NCI-H524 (cell line): ENCODE measurements around the gene TJP3.
A peak's percentile ranks its signal among the peaks of the same experiment; 100 is the strongest.

ENCODE experiments used
- DNase-seq, 2 experiments: peaks; one replicate each; lab custom pipeline; 2025; lab: John Stamatoyannopoulos, UW

The TJP3 gene

DNA sequence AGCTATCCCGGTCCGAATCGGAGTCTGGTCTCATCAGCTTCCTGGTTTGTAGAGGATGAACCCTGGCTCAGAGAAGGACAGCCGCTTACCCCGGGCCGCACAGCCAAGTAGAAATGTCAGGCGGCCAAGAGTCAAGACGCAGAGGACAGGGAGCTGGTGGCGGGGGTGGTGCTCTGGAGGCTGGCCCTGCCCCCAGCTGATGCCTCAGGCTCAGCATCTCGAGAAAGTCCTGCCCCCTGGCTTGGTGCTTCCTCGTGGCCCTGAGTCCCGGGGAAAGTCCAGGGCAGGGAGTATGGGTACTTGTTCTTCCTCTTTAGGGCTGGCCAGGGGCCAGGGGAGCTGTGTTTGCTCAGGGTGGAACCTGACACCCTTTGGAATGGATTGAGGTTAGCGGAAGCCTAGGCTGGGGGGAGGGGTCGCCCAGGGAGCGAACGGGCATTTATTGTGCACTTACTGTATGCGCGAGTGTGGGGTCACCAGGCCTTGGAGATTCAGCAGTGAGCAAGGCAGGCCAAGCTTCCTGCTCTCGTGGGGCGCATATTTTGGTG lies 2.2 kb downstream of the TJP3 start:
- DNase-seq, result peak; percentile 61 to 66

DNA sequence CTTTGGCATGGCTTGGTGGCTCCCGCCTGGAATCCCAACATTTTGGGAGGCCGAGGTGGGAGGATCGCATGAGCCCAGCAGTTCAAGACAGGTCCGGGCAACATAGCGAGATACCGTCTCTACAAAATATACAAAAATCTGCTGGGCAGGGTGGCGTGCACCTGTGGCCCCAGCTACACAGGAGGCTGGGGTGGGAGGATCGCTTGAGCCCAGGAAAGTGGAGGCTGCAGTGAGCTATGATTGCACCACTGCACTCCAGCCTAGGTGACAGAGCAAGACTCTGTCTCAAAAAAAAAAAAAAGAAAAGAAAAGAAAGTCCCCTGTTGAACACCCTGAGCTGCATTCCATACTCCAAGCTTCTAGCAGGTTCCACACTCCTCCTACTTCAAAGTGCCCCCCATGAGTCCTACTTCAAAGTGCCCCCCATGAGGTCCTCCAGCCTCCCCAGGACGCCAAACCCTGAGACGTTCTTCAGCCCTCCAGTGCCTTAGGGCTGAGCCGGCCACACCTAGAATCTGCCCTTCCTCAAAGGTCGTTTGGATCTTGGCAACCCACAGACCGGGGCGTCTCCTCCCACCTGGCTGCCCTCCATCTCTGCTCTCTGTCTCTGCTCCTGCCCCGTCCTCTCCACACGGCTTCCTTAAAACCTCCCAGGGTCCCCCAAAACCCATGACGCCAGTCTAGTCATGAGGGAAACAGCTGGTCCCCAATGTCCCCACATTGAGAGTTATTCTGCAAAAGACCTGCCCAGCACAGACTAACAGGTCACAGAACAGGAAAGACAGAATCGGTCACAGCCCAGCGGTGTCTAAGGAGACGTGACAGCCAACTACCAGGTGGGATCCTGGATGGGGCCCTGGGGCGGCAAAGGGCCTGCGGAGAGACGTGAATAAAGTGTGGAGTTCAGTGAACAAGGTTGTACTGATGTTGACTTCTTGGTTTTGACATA lies 4.8 kb downstream of the TJP3 start:
- DNase-seq, result no peak

DNA sequence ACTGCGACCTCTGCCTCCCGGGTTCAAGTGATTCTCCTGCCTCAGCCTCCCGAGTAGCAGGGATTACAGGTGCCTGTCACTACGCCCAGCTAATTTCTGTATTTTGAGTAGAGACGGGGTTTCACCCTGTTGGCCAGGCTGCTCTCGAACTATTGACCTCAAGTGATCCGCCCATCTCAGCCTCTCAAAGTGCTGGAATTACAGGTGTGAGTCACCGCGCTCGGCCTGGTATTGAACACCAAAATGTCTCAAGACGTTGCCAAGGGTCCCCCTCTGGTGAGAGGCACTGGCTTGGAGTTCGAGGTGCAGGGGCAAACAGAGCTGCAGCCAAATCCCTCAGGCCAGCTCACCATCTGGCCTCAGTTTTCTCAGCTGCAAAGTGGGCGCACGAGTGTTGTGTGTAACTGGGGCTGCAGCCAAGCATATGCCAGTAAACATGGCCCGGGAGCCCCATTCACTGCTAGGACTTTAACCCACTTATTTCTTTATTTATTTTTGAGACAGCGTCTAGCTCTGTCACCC lies 8.0 kb downstream of the TJP3 start:
- DNase-seq, result no peak

DNA sequence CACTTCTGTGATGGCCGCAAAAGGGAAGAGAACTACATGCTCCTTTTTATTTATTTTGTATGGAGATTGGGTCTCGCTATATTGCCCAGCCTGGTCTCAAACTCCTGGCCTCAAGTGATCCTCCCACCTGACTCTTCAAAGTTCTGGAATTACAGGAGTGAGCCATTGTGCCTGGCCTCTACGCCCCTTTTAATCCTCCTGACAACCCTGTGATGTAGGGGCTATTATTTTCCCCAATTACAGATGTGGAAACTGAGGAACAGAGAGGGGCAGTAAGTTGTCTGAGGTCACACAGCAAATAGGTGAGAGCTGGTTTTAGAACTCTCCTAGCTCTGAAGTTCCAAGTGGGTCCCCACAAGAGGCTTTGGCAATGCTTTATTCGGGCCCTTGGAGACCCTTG lies 11.7 kb downstream of the TJP3 start:
- no peak for DNase-seq

DNA sequence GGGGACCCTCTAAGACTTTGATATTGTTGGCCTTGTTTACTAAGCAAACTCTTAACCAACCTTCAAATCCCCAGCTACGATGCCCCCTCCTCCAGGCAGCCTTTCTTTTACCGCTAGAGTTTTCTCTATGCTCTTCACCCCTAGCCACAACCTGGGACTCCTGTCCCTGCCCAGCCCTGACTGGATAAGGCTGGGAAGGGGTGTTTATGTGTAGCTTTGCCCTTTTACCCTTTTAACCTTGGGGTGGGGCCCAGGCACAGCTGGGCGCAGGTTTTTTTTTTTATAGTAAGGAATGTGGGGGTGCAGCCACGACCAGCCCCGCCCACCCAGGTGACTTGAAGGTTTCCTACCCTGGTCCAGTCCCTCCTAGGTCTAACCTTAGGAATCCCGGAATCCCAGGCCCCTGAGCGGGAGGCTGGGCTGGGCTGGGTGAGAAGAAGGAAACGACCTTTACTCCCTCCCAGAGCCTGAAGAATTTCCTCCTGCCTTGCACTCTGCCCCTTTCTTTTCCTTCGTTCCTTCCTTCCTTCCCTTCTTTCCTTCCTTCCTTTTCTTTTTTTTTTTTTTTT lies 12.2 kb downstream of the TJP3 start:
- no peak for DNase-seq

DNA sequence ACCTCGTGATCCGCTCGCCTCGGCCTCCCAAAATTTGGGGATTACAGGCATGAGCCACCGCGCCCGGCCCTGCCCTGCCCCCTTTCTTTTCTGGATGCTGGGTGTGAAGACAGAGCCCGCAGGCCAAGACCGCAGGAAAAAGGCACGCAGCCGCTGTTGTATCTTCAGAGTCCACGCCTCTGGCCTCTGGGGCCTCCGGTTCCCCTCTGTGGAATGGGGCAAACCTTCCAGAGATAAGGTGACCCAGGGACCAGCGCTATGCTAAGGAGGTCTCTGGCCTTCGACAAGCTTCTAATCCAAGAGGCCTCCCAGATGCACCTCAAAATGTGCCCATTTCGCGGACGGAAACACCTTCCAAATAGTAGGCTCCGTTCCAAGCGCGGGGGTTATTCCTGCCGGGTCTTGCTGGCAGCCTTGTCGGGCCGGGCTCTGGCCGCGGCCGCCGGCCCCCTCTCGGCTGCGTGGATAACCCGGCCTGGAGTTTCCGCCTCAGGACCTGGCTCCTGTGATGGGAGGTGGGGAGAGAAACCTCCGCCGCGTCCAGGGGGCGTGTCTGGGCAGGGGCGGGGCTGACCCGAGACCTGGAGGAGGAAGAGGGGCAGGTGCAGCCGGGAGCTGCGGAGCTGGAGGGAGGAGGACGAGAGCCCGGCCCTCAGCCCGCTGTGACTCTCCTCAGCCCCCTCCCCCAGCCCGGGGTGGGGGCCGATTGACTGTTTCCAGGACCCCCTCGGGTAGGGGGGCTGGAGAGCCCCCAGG lies 13.1 kb downstream of the TJP3 start:
- DNase-seq, result peak; percentile 83 to 91

DNA sequence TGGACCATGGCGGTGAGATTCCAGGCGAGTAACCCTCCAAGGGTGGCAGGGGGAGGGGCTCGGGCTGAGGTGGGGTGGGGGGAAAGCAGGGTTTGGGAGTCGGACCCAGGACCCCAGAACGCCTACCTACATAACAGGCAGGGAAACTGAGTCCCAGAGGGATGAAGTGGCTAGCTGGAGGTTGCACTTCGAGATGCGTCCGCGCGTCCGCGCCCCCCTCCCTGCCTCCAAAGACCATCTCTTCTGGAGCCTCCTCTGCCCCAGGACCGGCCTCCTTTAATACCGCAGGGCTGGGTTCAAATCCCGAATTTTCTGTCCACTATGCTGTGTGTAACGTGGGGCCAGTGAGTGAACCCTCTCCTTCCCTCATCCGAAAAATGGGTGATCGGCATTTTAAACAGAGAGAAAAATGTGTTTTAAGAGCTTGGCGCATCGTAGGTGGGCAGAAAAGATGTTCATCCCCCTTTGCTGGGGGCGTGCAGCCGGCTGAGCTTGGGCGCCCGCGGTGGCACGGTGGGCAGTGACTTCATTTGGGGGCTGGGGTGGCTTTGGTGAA lies 13.8 kb downstream of the TJP3 start:
- DNase-seq, result no peak

DNA sequence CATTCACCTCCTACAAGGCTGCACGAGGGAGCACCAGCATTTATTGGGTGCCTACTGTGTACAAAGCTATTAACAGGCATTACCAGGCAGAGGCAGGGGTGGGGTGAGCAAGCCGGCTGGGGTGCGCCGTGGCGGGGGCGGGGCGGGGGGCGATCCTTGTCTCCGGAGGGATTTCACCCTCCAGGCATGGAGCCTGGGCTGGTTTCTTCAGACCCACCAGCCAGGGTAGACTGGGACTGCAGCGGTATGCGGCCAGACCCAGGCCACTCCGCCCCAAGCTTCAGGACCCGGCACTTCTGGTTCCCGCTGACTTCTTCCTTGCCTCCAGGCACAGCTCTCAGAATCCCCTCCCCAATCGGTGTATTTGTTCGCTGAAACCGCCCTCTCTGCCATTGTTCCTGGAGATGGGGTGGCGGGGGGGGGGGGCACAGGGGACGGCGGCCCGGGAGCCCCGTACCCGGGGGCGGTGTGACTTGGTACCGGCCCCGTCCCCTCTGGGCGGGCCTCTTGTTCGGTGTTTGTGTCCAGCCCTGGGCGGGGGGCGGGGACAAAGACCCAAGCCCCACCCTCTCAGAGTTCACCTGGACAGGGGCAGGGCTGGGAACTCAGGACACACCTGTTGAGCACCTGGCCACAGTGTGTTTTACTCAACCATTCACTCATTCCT lies 14.4 kb downstream of the TJP3 start:
- DNase-seq, result no peak

DNA sequence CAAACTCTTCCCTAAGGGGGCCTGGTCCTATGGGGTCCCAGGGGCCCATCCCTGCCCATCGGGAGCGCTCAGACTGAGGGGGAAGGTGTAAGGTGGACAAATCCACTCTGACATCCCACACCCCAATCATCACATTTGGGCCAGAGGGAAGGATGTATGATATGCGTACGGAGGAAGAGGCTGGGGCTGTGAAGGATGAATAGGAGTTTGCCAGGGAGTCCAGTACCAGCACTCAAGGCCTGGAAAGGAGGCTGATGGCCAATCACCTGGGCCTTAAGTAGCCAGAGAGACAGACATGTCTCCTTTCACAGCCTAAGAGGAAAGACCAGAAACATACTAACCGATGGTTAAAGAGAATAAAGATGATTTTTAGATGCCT lies 14.9 kb downstream of the TJP3 start:
- no peak for DNase-seq

DNA sequence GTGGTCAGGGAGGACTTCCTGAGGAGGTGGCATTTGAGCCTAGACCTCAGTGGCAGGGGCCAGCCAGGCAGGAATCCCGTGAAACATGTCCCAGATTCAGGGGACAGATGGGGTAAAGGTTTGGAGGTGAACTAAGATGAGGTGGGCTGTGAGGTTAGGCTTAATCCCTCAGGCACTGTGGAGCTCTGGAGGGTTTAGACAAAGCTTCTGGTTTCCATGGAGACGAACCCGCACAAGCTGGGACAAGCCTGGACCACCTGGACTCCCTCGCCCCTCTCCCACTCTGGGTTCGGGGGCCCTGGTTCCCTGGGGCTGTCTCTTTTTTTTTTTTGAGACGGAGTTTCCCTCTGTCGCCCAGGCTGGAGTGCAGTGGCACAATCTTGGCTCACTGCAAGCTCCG lies 15.7 kb downstream of the TJP3 start:
- peak; percentile 96 to 99 for DNase-seq

DNA sequence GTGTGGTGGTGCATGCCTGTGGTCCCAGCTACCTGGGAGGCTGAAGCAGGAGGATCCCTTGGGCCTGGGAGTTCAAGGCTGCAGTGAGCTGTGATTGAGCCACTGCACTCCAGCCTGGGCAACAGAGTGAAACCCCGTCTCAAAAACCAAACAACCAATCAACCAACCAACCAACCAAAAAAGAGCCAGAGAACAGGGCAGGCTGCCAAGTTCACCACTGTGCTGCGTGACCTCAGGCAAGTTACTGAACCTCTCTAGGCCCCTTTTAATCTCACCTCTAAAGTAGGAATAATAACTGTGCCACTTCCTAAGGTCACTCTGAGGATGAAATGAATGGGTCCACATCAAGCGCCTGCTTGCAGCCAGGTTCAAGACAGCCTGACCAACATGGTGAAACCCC lies 16.9 kb downstream of the TJP3 start:
- no peak for DNase-seq

DNA sequence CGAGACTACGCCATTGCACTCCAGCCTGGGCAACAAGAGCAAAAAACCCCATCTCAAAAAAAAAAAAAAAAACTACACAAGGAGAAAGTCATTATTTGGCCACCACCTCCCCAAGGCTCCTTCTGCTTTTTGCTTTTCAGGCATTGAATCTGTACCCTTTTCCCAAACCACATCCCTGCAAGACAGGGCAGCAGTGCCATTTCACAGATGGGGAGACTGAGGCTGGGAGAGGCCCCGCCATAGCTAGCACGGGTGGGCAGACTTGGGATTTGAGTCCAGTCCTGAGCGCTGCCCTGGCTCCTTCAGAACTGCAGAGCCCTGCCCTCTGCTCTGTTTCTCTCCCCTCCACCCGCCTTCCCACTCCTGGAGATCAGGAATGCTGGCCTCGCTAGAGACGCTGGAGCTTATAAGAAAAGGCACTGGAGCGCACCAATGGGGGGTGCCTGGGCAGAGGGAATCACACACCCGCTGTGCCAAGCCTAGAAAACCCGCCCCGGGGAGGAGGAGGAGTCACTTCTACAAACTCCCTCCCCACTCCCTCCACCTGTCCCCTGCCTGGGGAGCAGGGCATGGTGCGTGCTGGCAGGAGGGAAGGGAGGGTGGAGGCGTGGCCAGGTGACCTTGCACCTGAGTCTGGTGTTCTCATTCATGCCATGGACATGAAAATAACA lies 17.6 kb downstream of the TJP3 start:
- DNase-seq, result peak; percentile 48 to 72

DNA sequence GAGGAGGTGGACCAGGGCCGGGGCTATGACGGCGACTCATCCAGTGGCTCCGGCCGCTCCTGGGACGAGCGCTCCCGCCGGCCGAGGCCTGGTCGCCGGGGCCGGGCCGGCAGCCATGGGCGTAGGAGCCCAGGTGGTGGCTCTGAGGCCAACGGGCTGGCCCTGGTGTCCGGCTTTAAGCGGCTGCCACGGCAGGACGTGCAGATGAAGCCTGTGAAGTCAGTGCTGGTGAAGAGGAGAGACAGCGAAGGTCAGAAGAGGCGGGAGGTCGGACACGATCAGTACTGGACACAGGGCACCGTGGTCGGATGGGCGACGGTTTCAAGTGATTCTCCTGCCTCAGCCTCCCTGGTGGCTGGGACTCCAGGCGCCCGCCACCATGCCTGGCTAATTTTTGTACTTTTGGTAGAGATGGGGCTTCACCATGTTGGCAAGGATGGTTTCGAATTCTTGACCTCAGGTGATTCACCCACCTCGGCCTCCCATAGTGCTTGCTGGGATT lies 22.3 kb downstream of the TJP3 start:
- no peak for DNase-seq

DNA sequence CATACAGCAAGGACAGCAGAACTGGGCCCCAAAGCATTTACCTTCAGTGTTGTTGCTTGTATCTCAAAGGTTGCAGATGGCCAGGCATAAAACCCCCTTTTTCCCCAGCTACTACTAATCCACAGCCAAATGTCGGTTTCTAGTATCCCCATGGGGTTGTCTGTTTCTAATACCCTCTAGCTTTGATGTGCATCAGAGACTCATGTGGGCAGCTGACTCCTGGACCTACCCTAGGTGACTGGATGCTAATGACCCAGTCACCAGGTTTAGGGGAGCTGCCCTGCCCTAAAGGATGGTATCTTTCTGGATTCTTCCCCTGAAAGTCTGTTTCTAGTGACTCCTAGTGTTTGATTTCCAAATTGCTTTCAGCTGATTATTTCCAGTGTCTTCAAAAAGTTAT lies 23.9 kb downstream of the TJP3 start:
- no peak for DNase-seq

DNA sequence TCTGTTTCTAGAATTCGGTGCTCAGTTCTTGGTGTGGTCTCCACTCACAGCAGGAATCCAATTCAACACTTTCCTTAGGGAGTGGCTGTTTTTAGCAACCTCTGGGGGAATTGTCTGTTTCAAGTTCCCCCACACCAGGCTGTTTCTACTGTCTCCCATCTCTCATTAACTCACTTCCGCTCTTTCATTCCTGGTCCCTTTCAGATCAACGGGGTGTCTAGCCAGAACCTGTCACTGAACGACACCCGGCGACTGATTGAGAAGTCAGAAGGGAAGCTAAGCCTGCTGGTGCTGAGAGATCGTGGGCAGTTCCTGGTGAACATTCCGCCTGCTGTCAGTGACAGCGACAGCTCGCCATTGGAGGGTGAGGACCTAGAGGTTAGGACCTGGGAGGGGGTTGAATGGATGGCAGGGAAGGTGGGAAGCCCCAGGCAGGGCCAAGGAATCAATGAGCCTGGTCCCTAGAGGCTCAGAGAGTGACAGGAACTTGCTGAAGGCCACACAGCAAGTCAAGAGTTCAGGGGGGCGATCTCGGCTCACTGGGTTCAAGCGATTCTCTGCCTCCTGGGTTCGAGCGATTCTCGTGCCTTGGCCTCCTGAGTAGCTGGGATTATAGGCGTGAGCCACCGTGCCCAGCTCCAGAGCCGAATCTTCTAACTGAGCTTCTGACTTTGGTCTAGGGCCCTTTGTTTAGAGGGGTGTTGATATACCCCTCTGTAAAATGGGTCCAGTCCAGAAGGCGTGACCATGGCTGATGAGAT lies 25.5 kb downstream of the TJP3 start:
- no peak for DNase-seq

DNA sequence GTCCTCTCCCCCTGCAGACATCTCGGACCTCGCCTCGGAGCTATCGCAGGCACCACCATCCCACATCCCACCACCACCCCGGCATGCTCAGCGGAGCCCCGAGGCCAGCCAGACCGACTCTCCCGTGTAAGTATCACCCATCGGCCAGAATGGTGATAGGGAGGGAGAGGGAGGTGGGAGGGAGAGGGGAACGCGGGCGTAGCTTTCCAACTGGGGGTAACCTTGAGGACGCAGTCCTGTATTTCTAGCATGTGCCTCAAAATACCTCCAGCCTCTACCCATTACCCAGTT lies 26.1 kb downstream of the TJP3 start:
- DNase-seq, result no peak

DNA sequence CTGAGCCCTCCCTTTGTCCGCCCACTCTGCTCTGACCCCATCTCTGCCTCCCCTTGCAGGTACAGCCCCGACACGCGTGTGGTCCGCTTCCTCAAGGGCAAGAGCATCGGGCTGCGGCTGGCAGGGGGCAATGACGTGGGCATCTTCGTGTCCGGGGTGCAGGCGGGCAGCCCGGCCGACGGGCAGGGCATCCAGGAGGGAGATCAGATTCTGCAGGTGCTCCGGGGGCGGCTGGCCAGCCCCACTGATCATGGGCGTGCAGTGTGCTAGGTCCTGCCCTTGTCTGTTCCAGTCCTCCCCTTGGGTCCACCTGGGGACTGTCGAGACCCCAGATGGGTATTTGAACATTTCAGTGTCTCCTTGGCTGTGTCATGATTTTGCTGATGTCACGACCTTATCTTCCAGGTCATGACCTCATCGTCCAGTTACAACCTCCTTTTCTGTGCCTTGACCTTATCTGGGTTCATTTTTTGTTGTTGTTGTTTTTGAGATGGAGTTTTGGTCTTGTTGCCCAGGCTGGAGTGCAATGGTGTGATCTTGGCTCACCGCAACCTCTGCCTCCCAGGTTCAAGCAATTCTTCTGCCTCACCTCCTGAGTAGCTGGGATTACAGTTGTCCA lies 28.0 kb downstream of the TJP3 start:
- DNase-seq, result no peak

DNA sequence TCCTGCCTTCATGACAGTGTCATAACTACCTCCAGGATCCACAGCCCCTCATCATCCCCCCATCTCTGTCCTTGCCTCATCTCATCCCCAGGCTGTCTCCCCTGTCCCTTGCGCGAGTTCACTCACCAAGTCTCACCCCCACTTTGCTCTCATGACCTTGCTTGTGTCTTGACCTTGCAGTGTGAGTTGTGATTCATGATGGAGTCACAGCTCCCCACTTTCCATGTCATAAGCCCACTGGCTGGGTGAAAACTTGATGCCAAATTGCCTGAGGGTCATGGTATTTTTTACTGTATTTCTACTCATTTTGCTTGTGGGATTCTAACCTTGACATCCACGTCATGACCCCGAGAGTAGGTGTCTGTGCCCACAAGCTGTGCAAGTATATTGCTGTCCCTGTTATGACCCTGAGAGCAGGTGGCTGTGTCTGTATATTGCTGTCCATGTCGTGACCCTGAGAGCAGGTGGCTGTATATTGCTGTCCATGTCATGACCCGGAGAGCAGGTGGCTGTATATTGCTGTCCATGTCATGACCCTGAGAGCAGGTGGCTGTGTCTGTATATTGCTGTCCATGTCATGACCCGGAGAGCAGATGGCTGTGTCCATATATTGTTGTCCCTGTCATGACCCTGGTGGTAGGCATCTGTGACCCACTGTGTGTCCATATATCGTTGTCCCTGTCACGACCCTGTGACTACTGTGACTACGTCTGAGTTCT lies 29.5 kb downstream of the TJP3 start:
- DNase-seq, result no peak
